Suprapubic skin (tissue), 4 donors: Measurements from ENCODE around the gene SPAG9. TPM values are rescaled to one million over a fixed set of nuclear protein-coding genes. Genes with fewer than 3 reads are reported as not detected.

Source experiments
- DNase-seq, 2 donors: peaks; one replicate each; pipeline ENCODE4 v3.0.0-alpha.2; 2019; ENCODE audit warnings: low spot score in 2 of 2
- H3K27ac ChIP-seq: fragments of 200-600 bp; sonication (generic); one replicate; pipeline ENCODE4 v1.5.1; 2019
- H3K27me3 ChIP-seq: fragments of 200-600 bp; sonication (generic); one replicate; pipeline ENCODE4 v1.5.1; 2019
- H3K36me3 ChIP-seq: fragments of 200-600 bp; sonication (generic); one replicate; pipeline ENCODE4 v1.5.1; 2019
- H3K4me1 ChIP-seq: fragments of 200-600 bp; sonication (generic); one replicate; pipeline ENCODE4 v1.5.1; 2019
- H3K4me3 ChIP-seq: fragments of 200-600 bp; sonication (generic); one replicate; pipeline ENCODE4 v1.5.1; 2019; ENCODE audit warnings: mild to moderate bottlenecking
- H3K9me3 ChIP-seq: fragments of 200-600 bp; sonication (generic); one replicate; pipeline ENCODE4 v1.5.1; 2019
- EP300 ChIP-seq: sonication (generic); formaldehyde crosslinking; IDR thresholded peaks from one replicate; pipeline ENCODE4 v1.6.1; 2017; ENCODE audit warnings: antibody characterized with exemption
- POLR2A ChIP-seq, 2 donors: fragments of 450-650 bp; IDR thresholded peaks; one replicate each; pipeline ENCODE4 v1.6.1; 2017; ENCODE audit warnings: antibody characterized with exemption in 2 of 2, mild to moderate bottlenecking in 2 of 2, moderate library complexity in 2 of 2
- POLR2AphosphoS5 ChIP-seq, 3 donors: sonication (generic); formaldehyde crosslinking; IDR thresholded peaks; one replicate each; pipeline ENCODE4 v1.6.1; 2017; ENCODE audit warnings: antibody characterized with exemption in 3 of 3
- WGBS: methylation state at CpG from one replicate; pipeline ENCODE4 v1.1.5; 2018; 5-methylcytosine and 5-hydroxymethylcytosine counted together
- total RNA-seq, 4 donors: library from RNA; depleted of rRNA; stranded (reverse); fragments of >200 nt; gene quantifications; one replicate each; pipeline ENCODE4 v1.1.0, GENCODE V29; 2016
- TF ChIP-seq, protein P1 (sequence below), 2 donors: fragments of 200-600 bp in 1 of 2; fragments of 450-650 bp in 1 of 2; sonication (generic) in 1 of 2; IDR thresholded peaks; one replicate each; pipeline ENCODE4 v1.5.1; 2016 to 2019; ENCODE audit warnings: antibody characterized with exemption in 2 of 2, mild to moderate bottlenecking in 1 of 2, moderate library complexity in 1 of 2

SPAG9 gene
- total RNA-seq, 4 donors from 2014 or later: 68.8 to 176 (median 80.6) TPM

DNA sequence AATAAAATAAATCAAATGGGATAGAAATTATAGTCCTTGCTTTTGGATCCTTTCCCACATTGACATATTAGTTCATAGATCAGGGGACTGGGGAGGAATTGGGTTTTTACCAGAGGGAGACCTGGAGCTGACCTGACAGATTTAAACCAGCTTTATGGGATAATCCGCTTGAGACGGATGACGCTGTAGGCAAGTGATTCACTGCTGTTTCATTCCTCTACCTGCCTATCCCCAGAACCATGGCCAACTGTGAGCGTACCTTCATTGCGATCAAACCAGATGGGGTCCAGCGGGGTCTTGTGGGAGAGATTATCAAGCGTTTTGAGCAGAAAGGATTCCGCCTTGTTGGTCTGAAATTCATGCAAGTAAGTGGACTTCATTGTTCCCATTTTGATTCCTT, 34.7 kb upstream of the SPAG9 start:
- no peaks in the 10 kb centered on the region for H3K9me3 ChIP-seq
- 95% methylated on average over 8 of the region's 8 CpGs for WGBS
- no peak overlapping the region for H3K4me3 ChIP-seq
- peaks cover 22% of the 10 kb centered on the region for H3K36me3 ChIP-seq
- H3K27ac ChIP-seq: no peak overlapping the region
- H3K27me3 ChIP-seq: no peaks in the 10 kb centered on the region
- TF ChIP-seq POLR2A (IDR thresholded peaks at IDR 0.05) (no peak), EP300 (no peak), POLR2AphosphoS5 (IDR thresholded peaks at IDR 0.05) (no peak)
- TF ChIP-seq, protein P1, sequence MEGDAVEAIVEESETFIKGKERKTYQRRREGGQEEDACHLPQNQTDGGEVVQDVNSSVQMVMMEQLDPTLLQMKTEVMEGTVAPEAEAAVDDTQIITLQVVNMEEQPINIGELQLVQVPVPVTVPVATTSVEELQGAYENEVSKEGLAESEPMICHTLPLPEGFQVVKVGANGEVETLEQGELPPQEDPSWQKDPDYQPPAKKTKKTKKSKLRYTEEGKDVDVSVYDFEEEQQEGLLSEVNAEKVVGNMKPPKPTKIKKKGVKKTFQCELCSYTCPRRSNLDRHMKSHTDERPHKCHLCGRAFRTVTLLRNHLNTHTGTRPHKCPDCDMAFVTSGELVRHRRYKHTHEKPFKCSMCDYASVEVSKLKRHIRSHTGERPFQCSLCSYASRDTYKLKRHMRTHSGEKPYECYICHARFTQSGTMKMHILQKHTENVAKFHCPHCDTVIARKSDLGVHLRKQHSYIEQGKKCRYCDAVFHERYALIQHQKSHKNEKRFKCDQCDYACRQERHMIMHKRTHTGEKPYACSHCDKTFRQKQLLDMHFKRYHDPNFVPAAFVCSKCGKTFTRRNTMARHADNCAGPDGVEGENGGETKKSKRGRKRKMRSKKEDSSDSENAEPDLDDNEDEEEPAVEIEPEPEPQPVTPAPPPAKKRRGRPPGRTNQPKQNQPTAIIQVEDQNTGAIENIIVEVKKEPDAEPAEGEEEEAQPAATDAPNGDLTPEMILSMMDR (IDR thresholded peaks at IDR 0.05): no peak
- no peak for DNase-seq
- peaks cover 22% of the 10 kb centered on the region for H3K4me1 ChIP-seq

DNA sequence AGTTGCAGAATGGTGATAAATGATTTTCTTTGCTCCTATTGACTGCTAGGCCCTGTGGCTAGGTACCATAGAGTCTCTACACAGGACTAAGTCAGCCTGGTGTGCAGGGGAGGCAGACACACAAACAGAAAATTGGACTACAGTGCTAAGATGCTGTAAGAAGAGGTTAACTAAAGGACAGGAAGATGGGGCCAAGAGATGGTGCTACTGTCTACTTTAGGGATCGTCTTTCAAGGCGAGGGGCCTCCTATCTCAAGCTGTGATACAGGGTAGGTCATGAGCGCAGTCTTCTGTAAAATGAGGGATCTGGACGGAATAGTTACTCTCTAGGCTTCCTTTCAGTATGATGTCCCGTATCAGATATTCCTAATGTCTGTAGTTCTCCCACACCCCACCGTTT, 33.5 kb upstream of the SPAG9 start:
- Histone ChIP-seq H3K36me3 (peaks cover 13% of the 10 kb centered on the region), H3K4me3 (peak overlapping the region; percentile 63), H3K4me1 (peaks cover 22% of the 10 kb centered on the region), H3K27me3 (no peaks in the 10 kb centered on the region), H3K9me3 (no peaks in the 10 kb centered on the region), H3K27ac (peak overlapping the region; percentile 66)
- WGBS: 14% methylated on average over 6 of the region's 6 CpGs
- TF ChIP-seq EP300: no peak
- TF ChIP-seq POLR2A (IDR thresholded peaks at IDR 0.05): no peak
- TF ChIP-seq, protein P1 (IDR thresholded peaks at IDR 0.05): no peak
- TF ChIP-seq POLR2AphosphoS5 (IDR thresholded peaks at IDR 0.05): no peak
- no peak for DNase-seq

DNA sequence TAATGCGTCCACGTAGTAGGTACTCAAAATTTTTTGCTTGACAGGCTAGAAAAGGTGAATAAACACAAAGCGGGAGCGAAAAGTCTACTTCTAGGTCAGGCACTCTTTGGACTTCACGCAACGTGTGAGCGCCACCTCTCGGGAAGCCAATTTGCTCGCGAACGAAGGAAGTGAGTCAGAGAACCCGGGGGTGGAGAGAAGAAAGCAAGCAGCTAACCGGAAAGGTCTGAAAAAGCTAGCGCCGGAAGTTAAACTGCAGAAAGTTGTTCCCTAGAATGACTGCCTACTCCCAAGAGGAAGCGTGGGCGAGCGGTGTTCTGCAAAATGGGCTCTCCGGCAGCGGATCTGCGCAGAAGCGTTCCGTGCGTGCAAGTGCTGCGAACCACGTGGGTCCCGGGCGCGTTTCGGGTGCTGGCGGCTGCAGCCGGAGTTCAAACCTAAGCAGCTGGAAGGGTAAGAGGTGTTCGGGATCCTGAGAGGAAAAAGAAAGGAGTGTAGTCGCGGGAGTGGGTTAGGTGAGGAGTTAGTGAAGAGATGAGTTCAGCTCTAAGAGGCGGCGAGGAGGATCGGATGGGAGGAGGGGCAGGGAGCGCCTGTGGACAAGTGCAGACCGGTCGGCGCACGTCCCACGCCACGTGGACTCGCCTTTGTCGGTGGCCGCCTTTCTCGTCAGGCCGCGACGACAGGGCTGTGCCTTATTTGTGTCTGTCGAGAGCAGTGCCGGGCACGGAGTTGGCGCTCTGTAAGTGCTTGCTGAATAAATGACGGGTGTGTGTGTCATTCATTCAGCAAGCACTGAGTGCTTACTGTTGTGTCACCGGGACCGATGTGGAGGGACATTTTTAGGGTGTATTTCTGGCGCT, 32.8 kb upstream of the SPAG9 start, which contains the start of gene NME1:
TSS of gene NME1 (plus strand) at position 350 of the 863 bp plus-strand sequence. CDS start 2,096 bp downstream, outside the sequence.
- under 1% methylated on average over 60 of the region's 60 CpGs for WGBS

DNA sequence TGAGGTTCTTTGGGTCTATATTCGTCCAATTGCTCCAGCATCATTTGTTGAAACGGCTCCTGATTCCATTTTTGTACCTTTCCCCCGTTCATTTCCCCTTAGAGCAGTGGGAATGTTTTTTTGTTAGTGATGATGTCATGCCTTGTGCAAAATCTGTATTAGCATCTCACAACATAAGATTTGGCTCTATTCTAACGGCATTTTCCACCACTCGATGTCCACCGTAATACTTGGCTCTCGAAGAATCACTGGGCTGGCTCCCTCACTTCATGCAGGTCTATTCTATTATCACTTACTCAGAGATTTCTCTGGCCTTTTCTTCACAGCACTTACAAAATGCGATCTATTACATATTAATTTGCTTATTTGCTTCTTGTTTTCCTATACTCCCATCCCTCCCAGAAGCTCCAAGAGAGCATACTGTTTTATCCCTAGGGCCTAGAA, 32.1 kb upstream of the SPAG9 start:
- no peak for DNase-seq

More for the DNA sequence above, 32.8 kb upstream of the SPAG9 start, which contains the start of gene NME1:
- peak; percentile 98 for DNase-seq
- Histone ChIP-seq H3K4me1 (peaks cover 22% of the 10 kb centered on the region), H3K4me3 (peak within 1 kb of the TSS; percentile 63), H3K9me3 (no peaks in the 10 kb centered on the region), H3K27ac (peak within 1 kb of the TSS; percentile 66), H3K27me3 (no peaks in the 10 kb centered on the region), H3K36me3 (peaks cover 9% of the 10 kb centered on the region)
- no peak for TF ChIP-seq POLR2A (IDR thresholded peaks at IDR 0.05)
- TF ChIP-seq, protein P1 (IDR thresholded peaks at IDR 0.05): peak; percentile 47 to 81
- no peak for TF ChIP-seq EP300
- peak in 2 of 3 donors; percentile 82 to 97 for TF ChIP-seq POLR2AphosphoS5 (IDR thresholded peaks at IDR 0.05)

DNA sequence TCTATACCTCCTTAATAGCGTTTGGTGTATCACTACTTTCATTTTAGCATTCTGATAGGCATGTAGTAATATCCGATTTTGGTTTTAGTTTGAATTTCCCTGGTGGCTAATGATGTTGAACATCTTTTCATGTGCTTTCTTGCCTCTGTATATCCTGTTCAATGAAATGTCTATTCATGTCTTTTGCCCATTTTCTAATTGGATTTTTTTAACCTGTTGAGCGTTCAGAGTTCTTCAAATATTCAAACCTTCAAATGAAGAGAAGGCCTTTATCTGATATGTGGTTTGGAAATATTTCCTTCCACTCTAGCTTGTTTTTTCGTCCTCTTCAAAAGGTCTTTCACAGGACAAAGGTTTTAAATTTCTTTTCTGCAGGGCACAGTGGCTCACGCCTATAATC, 30.3 kb upstream of the SPAG9 start:
- no peak overlapping the region for H3K27ac ChIP-seq
- peaks cover 22% of the 10 kb centered on the region for H3K4me1 ChIP-seq
- no peak overlapping the region for H3K4me3 ChIP-seq
- 93% methylated on average over 5 of the region's 5 CpGs for WGBS
- no peaks in the 10 kb centered on the region for H3K9me3 ChIP-seq
- DNase-seq: no peak
- no peaks in the 10 kb centered on the region for H3K27me3 ChIP-seq
- TF ChIP-seq, protein P1 (IDR thresholded peaks at IDR 0.05): no peak
- TF ChIP-seq EP300 (no peak), POLR2AphosphoS5 (IDR thresholded peaks at IDR 0.05) (no peak), POLR2A (IDR thresholded peaks at IDR 0.05) (no peak)
- H3K36me3 ChIP-seq: no peaks in the 10 kb centered on the region

More for the DNA sequence above, 32.1 kb upstream of the SPAG9 start:
- H3K36me3 ChIP-seq: peaks cover 5% of the 10 kb centered on the region
- no peaks in the 10 kb centered on the region for H3K27me3 ChIP-seq
- H3K4me1 ChIP-seq: peaks cover 22% of the 10 kb centered on the region
- H3K9me3 ChIP-seq: no peaks in the 10 kb centered on the region
- peak overlapping the region; percentile 66 for H3K27ac ChIP-seq
- peak overlapping the region; percentile 63 for H3K4me3 ChIP-seq
- no peak for TF ChIP-seq POLR2A (IDR thresholded peaks at IDR 0.05)
- 18% methylated on average over 8 of the region's 8 CpGs for whole genome bisulfite sequencing
